Mesenteric fat pad (tissue), 1 donor: Measurements from ENCODE around the gene STK40. TPM values are rescaled to one million over a fixed set of nuclear protein-coding genes. Genes with fewer than 3 reads are reported as not detected.

Experiments
- total RNA-seq: library from RNA; stranded (reverse); fragmentation: NEBNext Ultra II Directional; extraction: Animal tissue kit (Norgen Biotek cat#: 25700); gene quantifications from one replicate; pipeline ENCODE4 v1.2.1, GENCODE V29; 2021
- donor health status: DM: yes; HTN: yes; CAD: no.

The STK40 gene
- total RNA-seq, 1 donor from 2014 or later, result 84.0 TPM

Other genes starting within 250 kb of the STK40 start
- 68.3 TPM for gene TRAPPC3, start 236.4 kb downstream of the STK40 start, total RNA-seq
- 225 TPM for gene MAP7D1, start 229.8 kb downstream of the STK40 start, total RNA-seq
- gene THRAP3, start 161.5 kb downstream of the STK40 start, total RNA-seq, result 94.3 TPM
- gene SH3D21, start 79.6 kb downstream of the STK40 start, total RNA-seq, result 2.6 TPM
- 34.5 TPM for gene EVA1B, start 62.3 kb downstream of the STK40 start, total RNA-seq
- 50.1 TPM for gene LSM10, start 12.0 kb upstream of the STK40 start, total RNA-seq
- gene OSCP1, start 64.5 kb upstream of the STK40 start, total RNA-seq, result 7.0 TPM
- gene MRPS15, start 78.5 kb upstream of the STK40 start, total RNA-seq, result 83.4 TPM
- 82.0 TPM for gene CSF3R, start 97.0 kb upstream of the STK40 start, total RNA-seq